AG04449 (cell line): ENCODE data around the gene METTL15.
"Not testable (repeated sequence)": the region's sequence is repeated elsewhere in the genome, so short reads cannot be mapped to it uniquely, and the experiment has no call there.

Source experiments
- CTCF ChIA-PET: fragments of 350-600 bp; formaldehyde crosslinking; extraction: SDS; loops from one replicate; lab custom pipeline; 2021; ENCODE audit warnings: antibody characterized with exemption; lab: Yijun Ruan, JAX
- POLR2A ChIA-PET: fragments of 400-600, 350-600 bp; formaldehyde crosslinking; extraction: SDS; loops from one replicate; lab custom pipeline; 2020; ENCODE audit warnings: antibody characterized with exemption, inconsistent platforms; lab: Yijun Ruan, JAX
- DNase-seq: peaks from one replicate; pipeline ENCODE4 v3.0.0-alpha.2; 2010; ENCODE audit warnings: low read depth, low spot score
- H3K4me3 ChIP-seq: 2 replicates; pipeline ENCODE4 v1.5.1; 2011; ENCODE audit warnings: low read depth, mild to moderate bottlenecking, control low read depth, low read length
- CTCF ChIP-seq: IDR thresholded peaks from one replicate; pipeline ENCODE4 v1.5.1; 2011; ENCODE audit warnings: mild to moderate bottlenecking, moderate library complexity, low read length, control low read depth, inconsistent platforms; ENCODE audit not compliant: insufficient read depth; ENCODE audit errors: missing control alignments

Gene METTL15

GRCh38 chr11:28303477-28304191 is 195.4 kb downstream of the METTL15 start:
- ChIA-PET CTCF (no interaction called here), POLR2A (interaction anchor here (0.6 kb wide), 1 partner anchor 14 kb away, joined by 4 read pairs; no protein-coding TSS in a partner anchor)
- no peak overlapping the region for H3K4me3 ChIP-seq
- no peak for DNase-seq
- no peak for TF ChIP-seq CTCF

GRCh38 chr11:28315440-28315839 is 207.3 kb downstream of the METTL15 start:
- no peak for DNase-seq
- TF ChIP-seq CTCF: no peak
- H3K4me3 ChIP-seq: no peak overlapping the region
- POLR2A ChIA-PET: no interaction called here
- CTCF ChIA-PET: no interaction called here

DNA sequence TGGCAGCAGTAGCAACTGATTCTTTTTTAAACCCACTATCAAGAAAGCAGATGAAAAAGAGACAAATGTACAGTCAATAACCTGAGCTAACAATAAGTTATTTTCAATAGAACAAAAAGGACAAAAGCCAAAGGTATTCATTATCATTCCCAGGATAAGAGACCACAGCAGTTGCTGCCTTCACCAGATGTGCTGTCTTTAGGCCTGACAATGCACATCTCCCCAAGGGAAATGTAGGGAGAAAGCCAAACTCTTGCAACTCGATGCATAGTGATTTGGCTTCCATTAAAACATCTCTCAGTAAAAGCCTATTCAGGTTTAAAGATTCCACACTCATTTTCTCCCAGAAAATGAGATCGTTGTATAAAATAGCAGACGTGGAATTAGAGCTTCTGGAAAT is 210.7 kb downstream of the METTL15 start:
- DNase-seq: no peak
- no peak for TF ChIP-seq CTCF
- CTCF ChIA-PET: interaction anchor here (0.6 kb wide), 1 partner anchor 76 kb away, joined by 3 read pairs; no protein-coding TSS in a partner anchor
- POLR2A ChIA-PET: no interaction called here
- no peak overlapping the region for H3K4me3 ChIP-seq

GRCh38 chr11:28323621-28324020 is 215.4 kb downstream of the METTL15 start:
- no peak for DNase-seq
- ChIA-PET POLR2A (no interaction called here), CTCF (no interaction called here)
- no peak overlapping the region for H3K4me3 ChIP-seq
- no peak for TF ChIP-seq CTCF

- CTCF ChIA-PET, DNase-seq, POLR2A ChIA-PET: not testable (repeated sequence)
Measured at GRCh38 chr11:28332393-28332792, 224.2 kb downstream of the METTL15 start.

GRCh38 chr11:28337701-28338100 is 229.5 kb downstream of the METTL15 start:
- no peak overlapping the region for H3K4me3 ChIP-seq
- ChIA-PET POLR2A (no interaction called here), CTCF (no interaction called here)
- no peak for TF ChIP-seq CTCF
- no peak for DNase-seq

More at GRCh38 chr11:28332393-28332792, 224.2 kb downstream of the METTL15 start:
- not testable (repeated sequence) for H3K4me3 ChIP-seq

DNA sequence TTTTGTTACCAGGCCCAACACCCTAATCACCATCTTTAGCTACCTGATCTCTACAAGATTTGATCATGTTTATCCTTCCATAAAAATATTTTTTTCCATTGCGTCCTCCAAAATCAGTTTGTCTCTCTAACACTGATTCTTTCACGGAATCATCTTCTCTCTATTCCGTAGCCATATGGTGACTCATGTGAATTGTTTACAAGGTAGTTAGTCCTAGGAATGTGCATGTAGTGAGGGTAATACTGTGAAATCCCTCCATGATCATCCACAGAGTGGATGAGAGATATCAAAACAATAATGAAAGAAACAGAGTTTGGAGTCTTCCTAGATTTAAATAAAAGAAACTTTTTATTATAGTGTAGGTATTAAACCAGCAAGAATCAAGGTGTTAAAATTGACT is 230.2 kb downstream of the METTL15 start:
- ChIA-PET POLR2A (no interaction called here), CTCF (no interaction called here)
- no peak for TF ChIP-seq CTCF
- no peak for DNase-seq
- H3K4me3 ChIP-seq: no peak overlapping the region
